Kidney (tissue), 14 donors: Measurements from ENCODE around the gene ZDHHC14. TPM values are rescaled to one million over a fixed set of nuclear protein-coding genes. Genes with fewer than 3 reads are reported as not detected.

Experiments used
- DNase-seq, 5 donors: peaks; one replicate each; pipeline ENCODE4 v3.0.0-alpha.2; 2013 to 2020
- FAIRE-seq: peaks from 2 replicates; lab custom pipeline; 2012; peaks lifted over from hg19 to GRCh38; lab: Jason Lieb, UNC
- H3K27ac ChIP-seq, 2 donors: one replicate each; pipeline ENCODE4 v1.7.0; 2013; ENCODE audit warnings: low read depth in 2 of 2, low read length in 2 of 2, inconsistent platforms in 1 of 2
- H3K27me3 ChIP-seq: one replicate; pipeline ENCODE4 v1.7.1; 2013; ENCODE audit warnings: low read length, inconsistent platforms; ENCODE audit not compliant: control insufficient read depth, insufficient read depth
- H3K36me3 ChIP-seq, 3 donors: one replicate each; pipeline versions ENCODE4 v1.7.0 to v1.7.1; 2013; ENCODE audit warnings: low read length in 3 of 3, control low read depth in 1 of 3, inconsistent platforms in 1 of 3; ENCODE audit not compliant: insufficient read depth in 3 of 3, control insufficient read depth in 2 of 3
- H3K4me1 ChIP-seq, 3 donors: one replicate each; pipeline versions ENCODE4 v1.7.0 to v1.7.1; 2013; ENCODE audit warnings: low read length in 3 of 3, inconsistent platforms in 1 of 3, low read depth in 1 of 3; ENCODE audit not compliant: control insufficient read depth in 2 of 3, insufficient read depth in 2 of 3
- H3K4me3 ChIP-seq, 3 donors: one replicate each; pipeline versions ENCODE4 v1.7.0 to v1.8.1; 2013; ENCODE audit warnings: low read length in 3 of 3, control low read depth in 1 of 3, inconsistent platforms in 1 of 3
- H3K9ac ChIP-seq, 3 donors: one replicate each; pipeline versions ENCODE4 v1.7.0 to v1.7.1; 2013; ENCODE audit warnings: low read length in 3 of 3, control low read depth in 1 of 3, inconsistent platforms in 1 of 3
- H3K9me3 ChIP-seq, 3 donors: one replicate each; pipeline versions ENCODE4 v1.7.0 to v1.7.1; 2013; ENCODE audit warnings: low read length in 3 of 3, control low read depth in 1 of 3, inconsistent platforms in 1 of 3; ENCODE audit not compliant: control insufficient read depth in 2 of 3, insufficient read depth in 1 of 3
- intact Hi-C: fragments of 100-400 bp; cut with DNase I; formaldehyde crosslinking; loops from one replicate; pipeline ENCODE4 v1.11.1; 2022
- polyA plus RNA-seq: library from polyadenylated mRNA; stranded (reverse); fragments of 350-450 nt; fragmentation: Illumina TruSeq; extraction: RNeasy Lipid Tissue Mini Kit (QIAGEN cat#74804); gene quantifications from one replicate; pipeline ENCODE4 v1.2.3, GENCODE V29; 2014; ENCODE audit warnings: low read depth, low replicate concordance; ENCODE audit not compliant: insufficient read depth
- total RNA-seq: library from RNA; stranded (reverse); fragmentation: NEBNext Ultra II Directional; extraction: Animal tissue kit (Norgen Biotek cat#: 25700); gene quantifications from one replicate; pipeline ENCODE4 v1.2.1, GENCODE V29; 2021
- TF ChIP-seq, protein P1 (sequence below): IDR thresholded peaks from 3 replicates; pipeline ENCODE4 v1.5.1; 2012; ENCODE audit warnings: mild to moderate bottlenecking, moderate library complexity, borderline replicate concordance; ENCODE audit not compliant: insufficient read depth; ENCODE audit errors: extremely low read depth
- donor health status: control.
- donor health status: control.
- donor health status: control.
- donor health status: control.
- donor health status: control.
- donor health status: DM: yes; HTN: yes; CAD: no.
- donor health status: Normal renal cell carcinoma (clear cell type).

The ZDHHC14 gene
- total and polyA plus RNA-seq, 2 donors from 2014 or later = 13.5 to 26.7 TPM

DNA sequence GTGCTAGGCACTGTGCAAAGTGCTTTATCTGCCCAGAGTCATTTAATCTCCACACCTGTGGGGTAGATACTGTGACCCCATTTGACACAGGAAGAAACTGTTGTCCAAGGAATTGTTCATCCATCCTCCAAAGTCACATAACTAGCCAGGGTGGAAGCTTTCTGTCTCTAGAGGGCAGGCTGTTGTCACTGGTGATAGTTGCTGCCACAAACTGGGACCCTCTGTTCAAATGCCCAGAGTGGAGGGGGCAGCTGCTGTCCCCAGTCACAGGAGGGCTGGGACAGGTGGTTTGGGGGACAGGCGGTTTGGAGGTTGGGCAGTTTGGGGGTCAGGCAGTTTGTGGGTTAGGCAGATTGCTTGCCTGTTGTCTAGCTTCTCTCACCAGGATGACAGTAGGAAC is 41.6 kb upstream of the ZDHHC14 start:
- intact Hi-C loops = no loop called here
- no peak overlapping the region for H3K27ac ChIP-seq
- no peaks in the 10 kb centered on the region for H3K9me3 ChIP-seq
- TF ChIP-seq, protein P1, sequence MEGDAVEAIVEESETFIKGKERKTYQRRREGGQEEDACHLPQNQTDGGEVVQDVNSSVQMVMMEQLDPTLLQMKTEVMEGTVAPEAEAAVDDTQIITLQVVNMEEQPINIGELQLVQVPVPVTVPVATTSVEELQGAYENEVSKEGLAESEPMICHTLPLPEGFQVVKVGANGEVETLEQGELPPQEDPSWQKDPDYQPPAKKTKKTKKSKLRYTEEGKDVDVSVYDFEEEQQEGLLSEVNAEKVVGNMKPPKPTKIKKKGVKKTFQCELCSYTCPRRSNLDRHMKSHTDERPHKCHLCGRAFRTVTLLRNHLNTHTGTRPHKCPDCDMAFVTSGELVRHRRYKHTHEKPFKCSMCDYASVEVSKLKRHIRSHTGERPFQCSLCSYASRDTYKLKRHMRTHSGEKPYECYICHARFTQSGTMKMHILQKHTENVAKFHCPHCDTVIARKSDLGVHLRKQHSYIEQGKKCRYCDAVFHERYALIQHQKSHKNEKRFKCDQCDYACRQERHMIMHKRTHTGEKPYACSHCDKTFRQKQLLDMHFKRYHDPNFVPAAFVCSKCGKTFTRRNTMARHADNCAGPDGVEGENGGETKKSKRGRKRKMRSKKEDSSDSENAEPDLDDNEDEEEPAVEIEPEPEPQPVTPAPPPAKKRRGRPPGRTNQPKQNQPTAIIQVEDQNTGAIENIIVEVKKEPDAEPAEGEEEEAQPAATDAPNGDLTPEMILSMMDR = no peak
- H3K4me1 ChIP-seq = no peaks in the 10 kb centered on the region
- H3K27me3 ChIP-seq = no peaks in the 10 kb centered on the region
- FAIRE-seq (no peak), DNase-seq (no peak)
- no peak overlapping the region for H3K4me3 ChIP-seq
- H3K9ac ChIP-seq = no peak overlapping the region
- H3K36me3 ChIP-seq = no peaks in the 10 kb centered on the region

DNA sequence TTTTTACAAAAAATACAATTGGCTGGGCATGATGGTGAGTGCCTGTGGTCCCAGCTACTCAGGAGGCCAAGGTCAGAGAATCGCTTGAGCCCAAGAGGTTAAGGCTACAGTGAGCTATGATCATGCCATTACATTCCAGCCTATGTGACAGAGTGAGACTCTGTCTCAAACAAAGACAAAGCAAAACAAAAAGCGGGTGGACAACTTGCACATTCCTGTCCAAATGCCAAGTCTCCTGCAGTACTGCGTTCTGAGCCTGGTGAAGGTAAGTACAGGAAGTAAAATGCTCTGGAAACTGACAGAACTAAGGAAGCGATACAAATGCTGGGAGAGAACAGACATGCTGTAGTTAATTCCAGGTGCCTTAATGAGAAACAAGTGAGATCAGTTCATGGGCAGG is 37.3 kb upstream of the ZDHHC14 start:
- Histone ChIP-seq H3K4me1 (no peaks in the 10 kb centered on the region), H3K4me3 (no peak overlapping the region), H3K27ac (no peak overlapping the region), H3K9me3 (no peaks in the 10 kb centered on the region), H3K27me3 (no peaks in the 10 kb centered on the region), H3K36me3 (no peaks in the 10 kb centered on the region), H3K9ac (no peak overlapping the region)
- TF ChIP-seq, protein P1 = no peak
- DNase-seq (no peak), FAIRE-seq (no peak)
- intact Hi-C loops = no loop called here

DNA sequence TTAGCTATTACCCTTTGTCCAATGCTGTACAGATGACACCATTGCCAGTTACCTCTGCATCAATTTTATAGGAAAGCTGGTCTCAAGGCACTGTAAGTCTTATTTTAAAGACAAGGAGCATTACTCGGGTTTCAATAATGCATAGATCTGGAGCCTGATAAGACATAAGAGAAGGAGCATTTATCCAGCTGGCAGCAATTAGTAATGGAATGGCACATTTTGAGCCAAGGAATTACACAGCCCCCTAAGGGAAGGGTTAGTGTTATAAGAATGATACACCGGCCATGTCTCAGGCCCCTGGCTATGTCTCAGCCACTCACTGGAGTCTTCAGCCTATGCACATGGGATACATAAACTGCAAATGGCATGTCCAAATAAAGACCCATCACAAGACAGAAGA is 34.6 kb upstream of the ZDHHC14 start:
- FAIRE-seq (no peak), DNase-seq (no peak)
- no peaks in the 10 kb centered on the region for H3K36me3 ChIP-seq
- H3K4me1 ChIP-seq = no peaks in the 10 kb centered on the region
- H3K27me3 ChIP-seq = no peaks in the 10 kb centered on the region
- no peak overlapping the region for H3K27ac ChIP-seq
- no peak overlapping the region for H3K4me3 ChIP-seq
- TF ChIP-seq, protein P1 = no peak
- intact Hi-C loops = no loop called here
- H3K9me3 ChIP-seq = no peaks in the 10 kb centered on the region
- H3K9ac ChIP-seq = no peak overlapping the region

DNA sequence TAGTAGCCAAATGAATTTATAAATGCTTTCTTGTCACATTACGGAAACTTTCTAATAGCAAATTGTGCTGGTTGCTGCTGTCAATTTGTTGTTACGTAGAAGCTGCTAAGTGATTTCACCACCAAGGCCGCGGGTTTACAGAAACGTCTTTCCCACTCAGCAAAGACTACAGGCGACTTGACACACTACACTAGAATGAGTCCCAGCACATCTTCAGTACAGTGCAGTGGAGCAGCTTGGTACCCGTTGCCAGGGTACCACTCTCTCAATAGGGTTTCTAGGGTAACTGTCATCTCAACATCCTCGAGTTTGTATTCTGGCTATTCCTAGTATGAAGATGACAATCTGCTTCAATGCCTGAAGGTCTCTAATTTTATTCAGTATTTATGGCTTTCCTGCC is 22.7 kb upstream of the ZDHHC14 start:
- H3K9ac ChIP-seq = no peak overlapping the region
- FAIRE-seq = no peak
- H3K4me1 ChIP-seq = no peaks in the 10 kb centered on the region
- TF ChIP-seq, protein P1 = no peak
- H3K27me3 ChIP-seq = no peaks in the 10 kb centered on the region
- H3K9me3 ChIP-seq = no peaks in the 10 kb centered on the region
- DNase-seq = no peak
- no peak overlapping the region for H3K27ac ChIP-seq
- intact Hi-C loops = no loop called here
- H3K4me3 ChIP-seq = no peak overlapping the region
- no peaks in the 10 kb centered on the region for H3K36me3 ChIP-seq
